Activated CD8-positive, alpha-beta T cell treated with anti-CD3 and anti-CD28 coated beads for 36 hours (primary cell): Measurements from ENCODE around the gene KERA. TPM values are rescaled to one million over a fixed set of nuclear protein-coding genes. Genes with fewer than 3 reads are reported as not detected.

Experiments used
- ATAC-seq: fragments of 200-7000 bp; cut with Tn5 transposase; one replicate; pipeline ENCODE4 v1.10.0; 2021; ENCODE audit warnings: mild to moderate bottlenecking, moderate library complexity
- CTCF ChIA-PET: fragments of 350-600 bp; sonication (Branson Sonifier 250); formaldehyde crosslinking; loops from one replicate; lab custom pipeline; 2021; ENCODE audit warnings: antibody characterized with exemption; lab: Charles Lee
- POLR2A ChIA-PET: fragments of 350-600 bp; sonication (Branson Sonifier 250); formaldehyde crosslinking; loops from one replicate; lab custom pipeline; 2021; ENCODE audit warnings: antibody characterized with exemption; lab: Charles Lee
- DNase-seq: peaks from one replicate; pipeline ENCODE4 v3.0.0-alpha.2; 2020
- H3K27ac Mint-ChIP-seq: one replicate; pipeline ENCODE4 v1.8.0; 2021; ENCODE audit warnings: mild to moderate bottlenecking, mixed read lengths
- H3K27me3 Mint-ChIP-seq: one replicate; pipeline ENCODE4 v1.8.0; 2021; ENCODE audit warnings: mixed read lengths
- H3K36me3 Mint-ChIP-seq: one replicate; pipeline ENCODE4 v1.8.0; 2021; ENCODE audit warnings: low read depth, mixed read lengths
- H3K4me1 Mint-ChIP-seq: one replicate; pipeline ENCODE4 v1.8.0; 2021; ENCODE audit warnings: low read depth, mixed read lengths
- H3K4me3 Mint-ChIP-seq: one replicate; pipeline ENCODE4 v1.8.0; 2021; ENCODE audit warnings: mild to moderate bottlenecking, moderate library complexity, mixed read lengths
- H3K9me3 Mint-ChIP-seq: one replicate; pipeline ENCODE4 v1.8.0; 2021; ENCODE audit warnings: mixed read lengths
- CTCF ChIP-seq: fragments of 200-600 bp; IDR thresholded peaks from one replicate; pipeline ENCODE4 v1.8.0; 2022; ENCODE audit warnings: antibody characterized with exemption, mild to moderate bottlenecking
- intact Hi-C: fragments of 100-400 bp; cut with micrococcal nuclease; formaldehyde crosslinking; loops from one replicate; pipeline ENCODE4 v1.10.0; 2022
- total RNA-seq, 2 experiments: library from RNA; stranded (reverse); gene quantifications; one replicate each; pipeline ENCODE4 v1.2.3, GENCODE V29; 2021

Gene KERA
- total RNA-seq, 2 experiments from 2014 or later: not detected

- H3K27me3 Mint-ChIP-seq: peaks cover 6% of the 10 kb centered on the region
- ChIA-PET CTCF (interaction anchor here (1.1 to 1.5 kb wide), 2 partner anchors 9 to 319 kb away, joined by 3 read pairs; no protein-coding TSS in a partner anchor), POLR2A (interaction anchor here (0.8 kb wide), 1 partner anchor 14 kb away, joined by 3 read pairs; no protein-coding TSS in a partner anchor)
- H3K4me3 Mint-ChIP-seq: no peak overlapping the region
- intact Hi-C loops: no loop called here
- DNase-seq (peak; percentile 3), ATAC-seq (peak; percentile 76)
- TF ChIP-seq CTCF: no peak
- no peaks in the 10 kb centered on the region for H3K36me3 Mint-ChIP-seq
- H3K4me1 Mint-ChIP-seq: peaks cover 14% of the 10 kb centered on the region
- H3K9me3 Mint-ChIP-seq: no peaks in the 10 kb centered on the region
- peak overlapping the region; percentile 39 for H3K27ac Mint-ChIP-seq
These were observed 50.1 kb downstream of the KERA start for GRCh38 chr12:91007531-91008290.

GRCh38 chr12:91004872-91005271, 53.0 kb downstream of the KERA start, which contains the start of gene EPYC:
Gene EPYC, minus strand, starts transcription at chr12:91004972. Its CDS starts 2,407 bp downstream, at chr12:91002565.
- no peaks in the 10 kb centered on the region for H3K27me3 Mint-ChIP-seq
- H3K27ac Mint-ChIP-seq: no peak within 1 kb of the TSS
- no peak for ATAC-seq
- peaks cover 14% of the 10 kb centered on the region for H3K4me1 Mint-ChIP-seq
- no peak for DNase-seq
- ChIA-PET POLR2A (interaction anchor here (0.6 kb wide), 1 partner anchor 1332 kb away, joined by 3 read pairs; no protein-coding TSS in a partner anchor), CTCF (interaction anchor here (0.8 kb wide), 1 partner anchor 102 kb away, joined by 3 read pairs; no protein-coding TSS in a partner anchor)
- no peaks in the 10 kb centered on the region for H3K36me3 Mint-ChIP-seq
- TF ChIP-seq CTCF: no peak
- no peak within 1 kb of the TSS for H3K4me3 Mint-ChIP-seq
- intact Hi-C loops: no loop called here
- H3K9me3 Mint-ChIP-seq: no peaks in the 10 kb centered on the region

- H3K27me3 Mint-ChIP-seq: no peaks in the 10 kb centered on the region
- intact Hi-C loops: no loop called here
- DNase-seq (no peak), ATAC-seq (no peak)
- no peaks in the 10 kb centered on the region for H3K36me3 Mint-ChIP-seq
- H3K27ac Mint-ChIP-seq: no peak overlapping the region
- H3K4me3 Mint-ChIP-seq: no peak overlapping the region
- H3K9me3 Mint-ChIP-seq: no peaks in the 10 kb centered on the region
- H3K4me1 Mint-ChIP-seq: peaks cover 11% of the 10 kb centered on the region
- no peak for TF ChIP-seq CTCF
- ChIA-PET CTCF (no interaction called here), POLR2A (no interaction called here)
These were observed 54.1 kb downstream of the KERA start for GRCh38 chr12:91003737-91004136.

GRCh38 chr12:91001306-91001705, 56.5 kb downstream of the KERA start:
- no peaks in the 10 kb centered on the region for H3K9me3 Mint-ChIP-seq
- ChIA-PET CTCF (no interaction called here), POLR2A (no interaction called here)
- no peak overlapping the region for H3K27ac Mint-ChIP-seq
- H3K4me3 Mint-ChIP-seq: no peak overlapping the region
- no peak for TF ChIP-seq CTCF
- no peaks in the 10 kb centered on the region for H3K4me1 Mint-ChIP-seq
- H3K36me3 Mint-ChIP-seq: no peaks in the 10 kb centered on the region
- ATAC-seq: no peak
- H3K27me3 Mint-ChIP-seq: no peaks in the 10 kb centered on the region
- intact Hi-C loops: no loop called here
- no peak for DNase-seq

Other genes starting within 250 kb of the KERA start
- not detected for gene CCER1, start 102.8 kb downstream of the KERA start, total RNA-seq
- gene EPYC, start 53.1 kb downstream of the KERA start, total RNA-seq: not detected
- gene LUM, start 53.5 kb upstream of the KERA start, total RNA-seq: not detected
- gene DCN, start 124.8 kb upstream of the KERA start, total RNA-seq: not detected